OCI-LY1 (cell line): ENCODE data around the gene FGF10.

ENCODE experiments used
- H2AFZ ChIP-seq: fragments of 200-600 bp; sonication (generic), shearing (Covaris generic); 2 replicates; pipeline ENCODE4 v1.6.0; 2014; ENCODE audit warnings: antibody characterized with exemption, mild to moderate bottlenecking, low read length
- H3F3A ChIP-seq: fragments of 200-600 bp; sonication (generic), shearing (Covaris generic); 2 replicates; pipeline ENCODE4 v1.6.0; 2014; ENCODE audit warnings: mild to moderate bottlenecking, antibody characterized with exemption, low read length, moderate library complexity; ENCODE audit not compliant: insufficient read depth
- H3K27ac ChIP-seq: fragments of 200-600 bp; sonication (generic); 2 replicates; pipeline ENCODE4 v1.5.1; 2014; ENCODE audit warnings: low read length, mixed run types, mild to moderate bottlenecking, low read depth; ENCODE audit not compliant: poor library complexity, severe bottlenecking
- H3K27me3 ChIP-seq: fragments of 200-600 bp; sonication (generic); 2 replicates; pipeline ENCODE4 v1.6.0; 2014; ENCODE audit warnings: antibody characterized with exemption, mild to moderate bottlenecking, low read length, moderate library complexity; ENCODE audit not compliant: insufficient read depth
- H3K36me3 ChIP-seq: fragments of 200-600 bp; sonication (generic); 2 replicates; pipeline ENCODE4 v1.6.1; 2014; ENCODE audit warnings: mild to moderate bottlenecking, antibody characterized with exemption, low read length, moderate library complexity, mixed read lengths; ENCODE audit not compliant: insufficient read depth
- H3K4me1 ChIP-seq: fragments of 200-600 bp; sonication (generic); 2 replicates; pipeline ENCODE4 v1.5.1; 2014; ENCODE audit warnings: mild to moderate bottlenecking, low read length, moderate library complexity; ENCODE audit not compliant: insufficient read depth, severe bottlenecking
- H3K4me2 ChIP-seq: fragments of 200-600 bp; sonication (generic), shearing (Covaris generic); 2 replicates; pipeline ENCODE4 v1.6.1; 2014; ENCODE audit warnings: low read length
- H3K4me3 ChIP-seq: fragments of 200-600 bp; sonication (generic); 2 replicates; pipeline ENCODE4 v1.5.1; 2014; ENCODE audit warnings: low read length, low read depth, mild to moderate bottlenecking, mixed read lengths; ENCODE audit not compliant: poor library complexity, severe bottlenecking
- H3K79me2 ChIP-seq: fragments of 200-600 bp; shearing (Covaris generic); 2 replicates; pipeline ENCODE4 v1.6.1; 2016; ENCODE audit warnings: mixed run types, low read length, mixed read lengths; ENCODE audit not compliant: insufficient read depth
- H3K9ac ChIP-seq: fragments of 200-600 bp; sonication (generic), shearing (Covaris generic); 2 replicates; pipeline ENCODE4 v1.6.1; 2014; ENCODE audit warnings: mild to moderate bottlenecking, low read length, mixed read lengths
- H3K9me2 ChIP-seq: fragments of 200-600 bp; sonication (generic), shearing (Covaris generic); 2 replicates; pipeline ENCODE4 v1.6.1; 2014; ENCODE audit warnings: low read depth, mild to moderate bottlenecking, low read length, mixed read lengths
- H3K9me3 ChIP-seq: fragments of 200-600 bp; shearing (Covaris generic); 2 replicates; pipeline ENCODE4 v1.6.1; 2014; ENCODE audit warnings: low read length, mixed read lengths
- H4K20me1 ChIP-seq: fragments of 200-600 bp; sonication (generic), shearing (Covaris generic); 2 replicates; pipeline ENCODE4 v1.6.0; 2016; ENCODE audit warnings: mild to moderate bottlenecking, low read length; ENCODE audit not compliant: insufficient read depth
- CTCF ChIP-seq: fragments of 200-600 bp; sonication (generic), shearing (Covaris generic); IDR thresholded peaks from 2 replicates; pipeline ENCODE4 v1.5.1; 2017; ENCODE audit warnings: mild to moderate bottlenecking, antibody characterized with exemption, low read length, moderate library complexity, mixed read lengths
- EZH2 ChIP-seq: fragments of 200-600 bp; sonication (generic), shearing (Covaris generic); IDR thresholded peaks from 2 replicates; pipeline ENCODE4 v1.8.0; 2017; ENCODE audit warnings: borderline replicate concordance, mixed run types, mild to moderate bottlenecking, antibody characterized with exemption, low read length, moderate library complexity, mixed read lengths

Gene FGF10

GRCh38 chr5:44389090-44389822 is at the start of gene FGF10:
TSS of gene FGF10 (minus strand) at chr5:44389420. CDS start at chr5:44388682, 738 bp downstream.
- H3F3A ChIP-seq, result no peaks in the 10 kb centered on the region
- no peaks in the 10 kb centered on the region for H3K79me2 ChIP-seq
- H3K9me2 ChIP-seq, result no peaks in the 10 kb centered on the region
- no peaks in the 10 kb centered on the region for H3K27me3 ChIP-seq
- no peaks in the 10 kb centered on the region for H3K36me3 ChIP-seq
- no peaks in the 10 kb centered on the region for H4K20me1 ChIP-seq
- H3K4me2 ChIP-seq, result no peak within 1 kb of the TSS
- no peak within 1 kb of the TSS for H3K4me3 ChIP-seq
- H2AFZ ChIP-seq, result no peak within 1 kb of the TSS
- no peaks in the 10 kb centered on the region for H3K4me1 ChIP-seq
- H3K9me3 ChIP-seq, result no peaks in the 10 kb centered on the region
- no peak within 1 kb of the TSS for H3K27ac ChIP-seq
- H3K9ac ChIP-seq, result no peak within 1 kb of the TSS
- no peak for TF ChIP-seq EZH2
- TF ChIP-seq CTCF, result no peak

GRCh38 chr5:44426944-44427343 is 37.7 kb upstream of the FGF10 start:
- H3K27me3 ChIP-seq, result no peaks in the 10 kb centered on the region
- H2AFZ ChIP-seq, result no peak overlapping the region
- no peaks in the 10 kb centered on the region for H4K20me1 ChIP-seq
- H3K79me2 ChIP-seq, result no peaks in the 10 kb centered on the region
- no peaks in the 10 kb centered on the region for H3K36me3 ChIP-seq
- TF ChIP-seq CTCF (no peak), EZH2 (no peak)
- no peaks in the 10 kb centered on the region for H3K4me1 ChIP-seq
- H3K9me2 ChIP-seq, result no peaks in the 10 kb centered on the region
- H3K27ac ChIP-seq, result no peak overlapping the region
- H3K9me3 ChIP-seq, result no peaks in the 10 kb centered on the region
- H3K9ac ChIP-seq, result no peak overlapping the region
- H3F3A ChIP-seq, result no peaks in the 10 kb centered on the region
- H3K4me3 ChIP-seq, result no peak overlapping the region
- no peak overlapping the region for H3K4me2 ChIP-seq

GRCh38 chr5:44412286-44412685 is 23.1 kb upstream of the FGF10 start:
- H3K4me1 ChIP-seq, result no peaks in the 10 kb centered on the region
- H3K27me3 ChIP-seq, result no peaks in the 10 kb centered on the region; the same call in 1 of the 2 replicates
- H3K79me2 ChIP-seq, result no peaks in the 10 kb centered on the region
- H3F3A ChIP-seq, result no peaks in the 10 kb centered on the region
- H3K27ac ChIP-seq, result no peak overlapping the region
- H4K20me1 ChIP-seq, result no peaks in the 10 kb centered on the region
- no peak for TF ChIP-seq CTCF
- no peak for TF ChIP-seq EZH2
- H3K9ac ChIP-seq, result no peak overlapping the region
- no peak overlapping the region for H3K4me3 ChIP-seq
- no peaks in the 10 kb centered on the region for H3K9me3 ChIP-seq
- H3K4me2 ChIP-seq, result no peak overlapping the region
- no peaks in the 10 kb centered on the region for H3K36me3 ChIP-seq
- no peaks in the 10 kb centered on the region for H3K9me2 ChIP-seq
- H2AFZ ChIP-seq, result no peak overlapping the region
